ENCODE results near the gene REXO1. TPM values are rescaled to one million over a fixed set of nuclear protein-coding genes. Genes with fewer than 3 reads are reported as not detected.

REXO1 gene
- total RNA-seq, 1 experiment from 2014 or later: 52.2 TPM

DNA sequence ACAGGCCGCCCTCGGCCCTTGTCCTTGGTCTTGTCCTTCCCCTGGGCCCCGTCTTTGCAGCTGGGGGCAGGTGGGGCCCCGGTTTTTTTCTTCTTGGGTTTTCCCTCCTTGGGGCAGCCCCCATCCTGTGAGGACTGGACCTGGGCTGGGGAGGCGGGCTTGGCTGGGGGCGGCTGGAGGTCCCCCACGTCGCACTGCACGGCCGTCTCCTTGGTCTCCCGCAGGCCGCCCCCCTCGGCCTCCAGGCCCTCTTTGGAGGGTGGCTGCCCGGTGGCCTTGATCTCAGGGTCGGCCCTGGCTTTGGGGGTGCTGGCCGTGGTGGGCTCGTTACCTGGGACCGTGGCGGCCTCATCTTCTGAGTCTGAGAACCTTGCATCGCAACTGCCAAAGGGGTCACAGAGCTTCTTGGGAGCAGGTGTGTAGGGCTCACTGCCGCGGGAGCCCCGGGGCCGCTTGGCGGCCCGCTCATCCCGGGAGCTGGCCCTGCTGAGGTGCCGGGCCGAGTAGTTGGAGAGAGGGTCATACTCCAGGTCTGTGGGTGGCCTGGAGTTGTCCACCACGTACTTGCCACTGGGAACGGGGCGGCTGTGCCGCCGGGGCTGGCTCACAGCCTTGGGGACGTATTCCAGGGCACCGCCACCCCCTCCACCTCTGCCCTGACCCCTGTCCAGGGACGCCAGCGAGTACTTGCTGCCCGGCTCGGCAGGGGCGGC, 20.6 kb downstream of the REXO1 start:
- DNase-seq (ENCODE audit: low read depth, low spot score) (no peak), ATAC-seq (no peak)
- Histone ChIP-seq H3K9me3 (ENCODE audit: control insufficient read depth in 1 of 2, insufficient read depth in 1 of 2, low read depth in 1 of 2, low read length in 2 of 2) (no peaks in the 10 kb centered on the region), H2AFZ (ENCODE audit: low read depth, low read length, poor library complexity, severe bottlenecking) (no peak overlapping the region), H3K79me2 (ENCODE audit: insufficient read depth, low read length) (peaks cover 32% of the 10 kb centered on the region), H3K4me3 (replicated peaks in 1 of 2; ENCODE audit: low read depth in 1 of 2, low read length in 2 of 2) (no peak overlapping the region), H3K36me3 (ENCODE audit: control insufficient read depth in 1 of 2, insufficient read depth in 2 of 2, low read length in 2 of 2) (peaks cover 6 to 18% of the 10 kb centered on the region in 2 experiments; a peak in 3 of 4 replicates), H3K27ac (ENCODE audit: low read depth, low read length) (no peak overlapping the region), H4K20me1 (ENCODE audit: insufficient read depth) (no peaks in the 10 kb centered on the region), H3K9me2 (ENCODE audit: insufficient read depth) (no peaks in the 10 kb centered on the region), H3K4me2 (ENCODE audit: low read length) (no peak overlapping the region), H3K4me1 (ENCODE audit: control insufficient read depth in 1 of 2, insufficient read depth in 2 of 2, low read length in 2 of 2) (peaks cover 4 to 7% of the 10 kb centered on the region in 2 experiments; a peak in 3 of 4 replicates), H3K27me3 (ENCODE audit: insufficient read depth, low read length) (no peaks in the 10 kb centered on the region), H3K9ac (ENCODE audit: low read length) (no peak overlapping the region)
- ChIA-PET POLR2A (no interaction called here), RAD21 (ENCODE audit: low non-redundant PET in 1 of 2, low total read pairs in 2 of 2, uncharacterized antibody in 2 of 2, unreplicated experiment in 2 of 2) (no interaction called here), CTCF (interaction anchor here (1.5 to 2.3 kb wide), 2 partner anchors 11 to 28 kb away, joined by 3 to 33 read pairs; no protein-coding TSS in a partner anchor)
- intact Hi-C loops (cut with micrococcal nuclease): no loop called here
- TF ChIP-seq SIN3A (IDR thresholded peaks at IDR 0.05; ENCODE audit: low read depth): no peak
- no peak for TF ChIP-seq CEBPB (IDR thresholded peaks at IDR 0.05; ENCODE audit: low read depth)
- no peak for TF ChIP-seq ZNF274 (IDR thresholded peaks at IDR 0.05; ENCODE audit: low read depth, low read length)
- no peak for TF ChIP-seq FOSL1 (IDR thresholded peaks at IDR 0.05; ENCODE audit: low read depth)
- no peak for TF ChIP-seq EGR1 (IDR thresholded peaks at IDR 0.05; ENCODE audit: low read depth)
- TF ChIP-seq JUND (IDR thresholded peaks at IDR 0.05): no peak
- TF ChIP-seq YY1 (IDR thresholded peaks at IDR 0.05; ENCODE audit: extremely low read depth, insufficient replicate concordance, low read depth, low read length): no peak
- no peak for TF ChIP-seq SRF (IDR thresholded peaks at IDR 0.05; ENCODE audit: low read depth)
- TF ChIP-seq RAD21 (IDR thresholded peaks at IDR 0.05; ENCODE audit: low read depth): no peak
- no peak for TF ChIP-seq EZH2 (IDR thresholded peaks at IDR 0.05)
- TF ChIP-seq CBX3 (IDR thresholded peaks at IDR 0.05; ENCODE audit: low read depth): no peak
- TF ChIP-seq, protein P1, sequence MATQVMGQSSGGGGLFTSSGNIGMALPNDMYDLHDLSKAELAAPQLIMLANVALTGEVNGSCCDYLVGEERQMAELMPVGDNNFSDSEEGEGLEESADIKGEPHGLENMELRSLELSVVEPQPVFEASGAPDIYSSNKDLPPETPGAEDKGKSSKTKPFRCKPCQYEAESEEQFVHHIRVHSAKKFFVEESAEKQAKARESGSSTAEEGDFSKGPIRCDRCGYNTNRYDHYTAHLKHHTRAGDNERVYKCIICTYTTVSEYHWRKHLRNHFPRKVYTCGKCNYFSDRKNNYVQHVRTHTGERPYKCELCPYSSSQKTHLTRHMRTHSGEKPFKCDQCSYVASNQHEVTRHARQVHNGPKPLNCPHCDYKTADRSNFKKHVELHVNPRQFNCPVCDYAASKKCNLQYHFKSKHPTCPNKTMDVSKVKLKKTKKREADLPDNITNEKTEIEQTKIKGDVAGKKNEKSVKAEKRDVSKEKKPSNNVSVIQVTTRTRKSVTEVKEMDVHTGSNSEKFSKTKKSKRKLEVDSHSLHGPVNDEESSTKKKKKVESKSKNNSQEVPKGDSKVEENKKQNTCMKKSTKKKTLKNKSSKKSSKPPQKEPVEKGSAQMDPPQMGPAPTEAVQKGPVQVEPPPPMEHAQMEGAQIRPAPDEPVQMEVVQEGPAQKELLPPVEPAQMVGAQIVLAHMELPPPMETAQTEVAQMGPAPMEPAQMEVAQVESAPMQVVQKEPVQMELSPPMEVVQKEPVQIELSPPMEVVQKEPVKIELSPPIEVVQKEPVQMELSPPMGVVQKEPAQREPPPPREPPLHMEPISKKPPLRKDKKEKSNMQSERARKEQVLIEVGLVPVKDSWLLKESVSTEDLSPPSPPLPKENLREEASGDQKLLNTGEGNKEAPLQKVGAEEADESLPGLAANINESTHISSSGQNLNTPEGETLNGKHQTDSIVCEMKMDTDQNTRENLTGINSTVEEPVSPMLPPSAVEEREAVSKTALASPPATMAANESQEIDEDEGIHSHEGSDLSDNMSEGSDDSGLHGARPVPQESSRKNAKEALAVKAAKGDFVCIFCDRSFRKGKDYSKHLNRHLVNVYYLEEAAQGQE (IDR thresholded peaks at IDR 0.05; ENCODE audit: low read depth): no peak
- TF ChIP-seq TCF7L2 (IDR thresholded peaks at IDR 0.05; ENCODE audit: borderline replicate concordance, extremely low read depth, insufficient read depth, insufficient read length): no peak
- TF ChIP-seq, protein P2, sequence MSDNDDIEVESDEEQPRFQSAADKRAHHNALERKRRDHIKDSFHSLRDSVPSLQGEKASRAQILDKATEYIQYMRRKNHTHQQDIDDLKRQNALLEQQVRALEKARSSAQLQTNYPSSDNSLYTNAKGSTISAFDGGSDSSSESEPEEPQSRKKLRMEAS (IDR thresholded peaks at IDR 0.05): no peak
- TF ChIP-seq SP1 (IDR thresholded peaks at IDR 0.05; ENCODE audit: low read depth): no peak
- TF ChIP-seq ZFX (IDR thresholded peaks at IDR 0.05): no peak
- no peak for TF ChIP-seq POLR2A (IDR thresholded peaks at IDR 0.05; ENCODE audit: borderline replicate concordance, extremely low read depth, insufficient read depth, insufficient read length)
- TF ChIP-seq, protein P3, sequence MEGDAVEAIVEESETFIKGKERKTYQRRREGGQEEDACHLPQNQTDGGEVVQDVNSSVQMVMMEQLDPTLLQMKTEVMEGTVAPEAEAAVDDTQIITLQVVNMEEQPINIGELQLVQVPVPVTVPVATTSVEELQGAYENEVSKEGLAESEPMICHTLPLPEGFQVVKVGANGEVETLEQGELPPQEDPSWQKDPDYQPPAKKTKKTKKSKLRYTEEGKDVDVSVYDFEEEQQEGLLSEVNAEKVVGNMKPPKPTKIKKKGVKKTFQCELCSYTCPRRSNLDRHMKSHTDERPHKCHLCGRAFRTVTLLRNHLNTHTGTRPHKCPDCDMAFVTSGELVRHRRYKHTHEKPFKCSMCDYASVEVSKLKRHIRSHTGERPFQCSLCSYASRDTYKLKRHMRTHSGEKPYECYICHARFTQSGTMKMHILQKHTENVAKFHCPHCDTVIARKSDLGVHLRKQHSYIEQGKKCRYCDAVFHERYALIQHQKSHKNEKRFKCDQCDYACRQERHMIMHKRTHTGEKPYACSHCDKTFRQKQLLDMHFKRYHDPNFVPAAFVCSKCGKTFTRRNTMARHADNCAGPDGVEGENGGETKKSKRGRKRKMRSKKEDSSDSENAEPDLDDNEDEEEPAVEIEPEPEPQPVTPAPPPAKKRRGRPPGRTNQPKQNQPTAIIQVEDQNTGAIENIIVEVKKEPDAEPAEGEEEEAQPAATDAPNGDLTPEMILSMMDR (IDR thresholded peaks at IDR 0.05 in 2 of 3, conservative IDR thresholded peaks at IDR 0.05 in 1 of 3; ENCODE audit: borderline replicate concordance in 1 of 3, insufficient read depth in 1 of 3, low read depth in 2 of 3, low read length in 2 of 3): no peak
- BruUV-seq (replicated peaks): no TSS peak
